Measurements from ENCODE around the gene C16orf74.
A peak's percentile ranks its signal among the peaks of the same experiment; 100 is the strongest.

C16orf74 gene

DNA sequence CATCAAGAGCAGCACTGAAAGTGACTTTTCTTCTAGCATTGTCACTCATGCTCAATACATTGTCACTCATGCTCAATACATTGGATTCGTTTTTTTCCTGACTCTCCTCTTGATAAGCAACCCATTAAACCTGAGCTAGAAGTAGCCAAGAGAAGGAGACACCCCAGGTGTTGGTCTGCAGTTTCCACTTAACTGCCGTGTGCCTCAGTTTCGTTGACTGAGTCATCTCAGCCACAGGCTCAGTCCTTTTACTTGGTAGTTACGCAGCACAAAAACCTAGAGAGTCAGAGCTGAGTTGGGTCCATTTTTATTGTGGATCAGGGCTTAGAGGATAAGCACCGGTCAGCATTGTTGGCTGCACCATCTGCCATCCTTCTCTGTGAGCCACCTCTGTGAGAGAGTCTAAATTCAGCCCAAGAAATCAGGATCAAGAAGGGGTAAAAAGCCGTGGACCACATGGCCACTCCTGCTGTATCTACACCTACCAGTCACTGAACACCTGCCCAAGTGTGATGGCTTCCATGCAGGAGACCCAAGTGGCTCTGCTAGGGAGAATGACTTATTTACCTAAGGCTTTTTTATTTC lies 73.4 kb downstream of the C16orf74 start:
- DNase-seq (ENCODE audit: low read depth in 2 of 2): no peak
- H3K4me3 ChIP-seq (replicated peaks in 1 of 2; ENCODE audit: low read depth in 2 of 2, low read length in 2 of 2): no peak overlapping the region
- TF ChIP-seq, protein P1, sequence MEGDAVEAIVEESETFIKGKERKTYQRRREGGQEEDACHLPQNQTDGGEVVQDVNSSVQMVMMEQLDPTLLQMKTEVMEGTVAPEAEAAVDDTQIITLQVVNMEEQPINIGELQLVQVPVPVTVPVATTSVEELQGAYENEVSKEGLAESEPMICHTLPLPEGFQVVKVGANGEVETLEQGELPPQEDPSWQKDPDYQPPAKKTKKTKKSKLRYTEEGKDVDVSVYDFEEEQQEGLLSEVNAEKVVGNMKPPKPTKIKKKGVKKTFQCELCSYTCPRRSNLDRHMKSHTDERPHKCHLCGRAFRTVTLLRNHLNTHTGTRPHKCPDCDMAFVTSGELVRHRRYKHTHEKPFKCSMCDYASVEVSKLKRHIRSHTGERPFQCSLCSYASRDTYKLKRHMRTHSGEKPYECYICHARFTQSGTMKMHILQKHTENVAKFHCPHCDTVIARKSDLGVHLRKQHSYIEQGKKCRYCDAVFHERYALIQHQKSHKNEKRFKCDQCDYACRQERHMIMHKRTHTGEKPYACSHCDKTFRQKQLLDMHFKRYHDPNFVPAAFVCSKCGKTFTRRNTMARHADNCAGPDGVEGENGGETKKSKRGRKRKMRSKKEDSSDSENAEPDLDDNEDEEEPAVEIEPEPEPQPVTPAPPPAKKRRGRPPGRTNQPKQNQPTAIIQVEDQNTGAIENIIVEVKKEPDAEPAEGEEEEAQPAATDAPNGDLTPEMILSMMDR (IDR thresholded peaks at IDR 0.05; ENCODE audit: low read depth, low read length): no peak

DNA sequence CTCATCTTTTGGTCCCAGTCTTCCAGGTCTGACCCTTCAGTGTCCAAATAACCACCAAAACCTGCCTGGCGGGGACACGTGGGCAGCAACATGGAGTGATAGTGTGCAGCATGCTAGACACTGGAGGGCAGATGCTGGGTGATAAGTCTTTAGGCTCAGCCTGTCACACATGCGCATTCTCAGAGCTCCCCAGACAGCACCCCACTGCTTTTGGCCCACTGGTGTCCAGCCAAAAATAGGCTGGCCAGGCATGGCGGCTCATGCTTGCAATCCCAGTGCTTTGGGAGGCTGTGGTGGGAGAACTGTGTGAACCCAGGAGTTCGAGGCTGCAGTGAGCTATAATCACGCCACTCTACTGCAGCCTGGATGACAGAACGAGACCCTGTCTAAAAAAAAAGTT lies 74.4 kb downstream of the C16orf74 start:
- TF ChIP-seq, protein P1 (IDR thresholded peaks at IDR 0.05; ENCODE audit: low read depth, low read length): no peak
- no peak for DNase-seq (ENCODE audit: low read depth in 2 of 2)
- H3K4me3 ChIP-seq (replicated peaks in 1 of 2; ENCODE audit: low read depth in 2 of 2, low read length in 2 of 2): no peak overlapping the region

DNA sequence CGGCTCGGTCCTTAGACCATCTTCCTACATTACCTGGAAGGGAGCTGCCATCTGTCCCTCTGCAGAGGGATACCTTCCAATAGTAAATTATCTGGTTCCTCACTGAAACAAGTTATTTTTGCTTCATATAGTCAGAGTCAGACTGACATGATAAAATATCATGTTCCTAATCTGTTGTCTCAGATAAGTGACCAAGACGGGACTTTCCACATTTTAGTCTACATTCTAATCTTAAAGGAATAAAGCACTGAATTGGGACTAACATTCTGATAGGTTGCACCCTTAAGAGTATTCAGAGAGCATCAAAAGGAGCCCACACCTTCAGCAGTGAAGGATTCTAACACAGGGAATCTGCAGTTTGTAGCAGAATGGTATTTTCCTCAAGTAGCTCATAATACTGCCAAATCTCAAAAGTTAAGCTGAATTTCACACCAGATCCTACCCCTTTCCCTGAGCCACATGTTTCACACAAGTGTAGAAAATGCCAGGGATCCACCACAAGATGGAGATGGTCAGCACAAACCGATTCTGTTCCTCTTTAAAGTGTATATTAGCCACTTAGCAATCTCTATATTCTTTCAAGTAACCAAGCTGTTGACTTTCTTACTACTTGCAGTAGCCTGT lies 75.5 kb downstream of the C16orf74 start:
- no peak overlapping the region for H3K4me3 ChIP-seq (replicated peaks in 1 of 2; ENCODE audit: low read depth in 2 of 2, low read length in 2 of 2)
- DNase-seq (ENCODE audit: low read depth in 2 of 2): peak; percentile 47 to 66
- TF ChIP-seq, protein P1 (IDR thresholded peaks at IDR 0.05; ENCODE audit: low read depth, low read length): peak; percentile 63

DNA sequence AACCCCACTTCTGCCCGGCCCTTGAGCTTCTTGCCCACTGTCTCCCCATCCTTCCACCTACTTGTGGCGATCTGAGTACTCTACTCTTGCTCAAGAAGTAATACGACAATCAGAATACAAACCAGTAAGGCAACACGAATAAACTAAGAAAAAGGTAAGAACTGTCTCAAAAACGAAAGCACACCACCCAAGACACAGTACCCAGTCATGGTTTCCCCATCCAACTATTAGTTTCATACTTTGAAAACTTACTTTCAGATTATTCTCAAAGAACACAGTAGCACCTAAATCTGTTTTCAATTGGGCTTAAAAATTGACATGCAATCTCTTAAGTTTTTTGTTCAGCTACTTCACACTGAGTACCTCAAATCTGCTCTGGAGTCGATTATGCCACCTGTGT lies 76.1 kb downstream of the C16orf74 start:
- no peak overlapping the region for H3K4me3 ChIP-seq (replicated peaks in 1 of 2; ENCODE audit: low read depth in 2 of 2, low read length in 2 of 2)
- no peak for DNase-seq (ENCODE audit: low read depth in 2 of 2)
- TF ChIP-seq, protein P1 (IDR thresholded peaks at IDR 0.05; ENCODE audit: low read depth, low read length): no peak

DNA sequence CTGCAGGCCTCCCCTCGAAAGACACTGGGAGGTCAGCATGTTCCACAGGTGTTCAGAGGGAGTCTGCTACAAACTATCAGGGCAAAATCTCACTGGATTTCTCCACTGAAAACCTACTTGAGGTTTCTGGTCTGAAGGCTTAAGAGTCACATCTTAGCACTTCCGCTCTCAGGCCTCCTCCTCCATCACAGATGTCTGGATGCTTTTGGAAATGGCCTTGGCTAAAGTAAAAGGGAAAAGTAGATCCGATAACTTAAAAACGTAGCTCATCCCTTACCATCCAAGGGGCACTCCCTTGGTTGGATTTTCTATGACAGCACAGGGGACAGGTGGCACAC lies 76.5 kb downstream of the C16orf74 start:
- TF ChIP-seq, protein P1 (IDR thresholded peaks at IDR 0.05; ENCODE audit: low read depth, low read length): no peak
- no peak overlapping the region for H3K4me3 ChIP-seq (replicated peaks in 1 of 2; ENCODE audit: low read depth in 2 of 2, low read length in 2 of 2)
- no peak for DNase-seq (ENCODE audit: low read depth in 2 of 2)

DNA sequence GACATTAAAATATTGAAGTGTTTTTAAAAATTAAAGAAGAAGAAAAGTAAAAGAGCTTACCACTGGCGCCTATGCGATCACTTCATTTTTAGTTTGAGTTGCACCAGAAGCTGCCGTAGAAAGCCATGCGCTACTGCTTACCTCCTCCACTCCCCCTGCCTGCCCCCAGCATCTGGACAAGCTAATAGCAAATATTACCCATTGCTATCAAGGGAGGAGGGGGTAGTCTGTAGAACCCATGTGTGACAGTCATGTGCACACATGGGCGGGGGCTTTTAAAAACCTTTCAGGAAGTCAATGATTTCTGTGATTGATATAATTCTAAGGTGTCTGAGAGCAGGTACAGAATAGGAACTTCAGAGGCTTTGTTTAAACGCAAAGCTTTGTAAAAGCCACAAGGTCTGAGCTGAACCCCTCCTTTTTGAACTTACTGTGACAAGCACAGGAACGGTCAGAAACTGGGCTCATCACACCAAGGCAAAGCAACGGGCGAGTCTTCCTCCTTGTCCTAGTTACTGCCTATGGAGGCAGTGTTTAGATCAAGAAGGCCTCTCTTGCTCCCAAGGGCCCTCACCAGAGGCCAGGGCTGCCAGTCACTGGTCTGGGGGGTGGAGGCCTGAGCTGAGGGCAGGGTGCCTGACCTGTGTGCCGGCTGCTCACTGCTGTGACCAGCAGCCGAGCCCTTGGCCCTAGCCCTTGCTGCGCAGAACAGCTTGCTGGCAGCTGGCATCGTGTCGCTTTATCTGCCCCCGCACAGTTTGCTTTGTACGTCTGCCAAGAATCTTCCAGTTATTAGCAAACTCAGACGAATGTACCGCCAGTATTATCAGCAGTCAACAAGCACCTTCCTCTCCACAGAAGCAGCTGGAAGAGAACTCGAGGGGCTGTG lies 77.1 kb downstream of the C16orf74 start:
- H3K4me3 ChIP-seq (replicated peaks in 1 of 2; ENCODE audit: low read depth in 2 of 2, low read length in 2 of 2): no peak overlapping the region
- TF ChIP-seq, protein P1 (IDR thresholded peaks at IDR 0.05; ENCODE audit: low read depth, low read length): no peak
- peak; percentile 64 to 80 for DNase-seq (ENCODE audit: low read depth in 2 of 2)

All from cardiac fibroblast (primary cell).